Cardiac fibroblast (primary cell): ENCODE results near the gene PROM1.

Source experiments
- DNase-seq, 2 donors: peaks; one replicate each; pipeline versions ENCODE4 v3.0.0 to v3.0.0-alpha.2; 2010; ENCODE audit warnings: low read depth in 2 of 2
- H3K4me3 ChIP-seq, 2 donors: replicated peaks in 1 of 2; 1 replicate in 1 of 2; 2 replicates in 1 of 2; pipeline ENCODE4 v1.5.1; 2011; ENCODE audit warnings: low read depth in 2 of 2, low read length in 2 of 2, mild to moderate bottlenecking in 2 of 2, moderate library complexity in 1 of 2
- CTCF ChIP-seq: IDR thresholded peaks from one replicate; pipeline ENCODE4 v1.5.1; 2011; ENCODE audit warnings: low read depth, mild to moderate bottlenecking, low read length, inconsistent platforms

PROM1 gene

GRCh38 chr4:16000708-16001483 is 82.9 kb downstream of the PROM1 start:
- no peak for TF ChIP-seq CTCF
- no peak overlapping the region for H3K4me3 ChIP-seq
- DNase-seq, result no peak

GRCh38 chr4:15996773-15997172 is 87.0 kb downstream of the PROM1 start:
- no peak overlapping the region for H3K4me3 ChIP-seq
- peak in 1 of 2 donors; percentile 13 for DNase-seq
- TF ChIP-seq CTCF, result no peak

- no peak for DNase-seq
- H3K4me3 ChIP-seq, result no peak overlapping the region
- TF ChIP-seq CTCF, result no peak
Measured at GRCh38 chr4:15995826-15996225, 88.0 kb downstream of the PROM1 start.

GRCh38 chr4:15992167-15992485 is 91.7 kb downstream of the PROM1 start:
- no peak for DNase-seq
- H3K4me3 ChIP-seq, result no peak overlapping the region
- TF ChIP-seq CTCF, result no peak

GRCh38 chr4:15990570-15991285 is 93.1 kb downstream of the PROM1 start:
- no peak for DNase-seq
- no peak overlapping the region for H3K4me3 ChIP-seq
- no peak for TF ChIP-seq CTCF

GRCh38 chr4:15989424-15989823 is 94.4 kb downstream of the PROM1 start:
- no peak for DNase-seq
- no peak for TF ChIP-seq CTCF
- H3K4me3 ChIP-seq, result no peak overlapping the region
